ENCODE data around the gene FGD2. TPM values are rescaled to one million over a fixed set of nuclear protein-coding genes. Genes with fewer than 3 reads are reported as not detected.
"Not testable (repeated sequence)": the region's sequence is repeated elsewhere in the genome, so short reads cannot be mapped to it uniquely, and the experiment has no call there.

The FGD2 gene
- total RNA-seq, 4 donors from 2014 or later, result 2.5 to 292 (median 34.9) TPM

DNA sequence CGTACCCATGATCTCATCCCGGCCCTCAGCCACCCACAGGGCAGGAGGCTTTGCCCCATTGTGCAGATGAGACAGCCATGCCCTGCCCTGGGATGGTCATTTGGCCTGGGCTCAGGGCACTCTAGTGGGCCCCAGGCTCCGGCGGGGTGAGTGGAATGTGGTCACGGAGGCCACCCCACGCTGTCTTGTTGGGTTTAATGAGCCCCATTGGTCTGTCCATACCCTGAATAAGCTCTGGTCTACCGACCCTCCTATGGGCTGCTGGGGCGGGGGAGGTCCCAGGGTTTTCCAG, 50.6 kb downstream of the FGD2 start:
- H3K9me3 ChIP-seq, result no peaks in the 10 kb centered on the region
- no peak for TF ChIP-seq POLR2A (IDR thresholded peaks at IDR 0.05)
- TF ChIP-seq, protein P1, sequence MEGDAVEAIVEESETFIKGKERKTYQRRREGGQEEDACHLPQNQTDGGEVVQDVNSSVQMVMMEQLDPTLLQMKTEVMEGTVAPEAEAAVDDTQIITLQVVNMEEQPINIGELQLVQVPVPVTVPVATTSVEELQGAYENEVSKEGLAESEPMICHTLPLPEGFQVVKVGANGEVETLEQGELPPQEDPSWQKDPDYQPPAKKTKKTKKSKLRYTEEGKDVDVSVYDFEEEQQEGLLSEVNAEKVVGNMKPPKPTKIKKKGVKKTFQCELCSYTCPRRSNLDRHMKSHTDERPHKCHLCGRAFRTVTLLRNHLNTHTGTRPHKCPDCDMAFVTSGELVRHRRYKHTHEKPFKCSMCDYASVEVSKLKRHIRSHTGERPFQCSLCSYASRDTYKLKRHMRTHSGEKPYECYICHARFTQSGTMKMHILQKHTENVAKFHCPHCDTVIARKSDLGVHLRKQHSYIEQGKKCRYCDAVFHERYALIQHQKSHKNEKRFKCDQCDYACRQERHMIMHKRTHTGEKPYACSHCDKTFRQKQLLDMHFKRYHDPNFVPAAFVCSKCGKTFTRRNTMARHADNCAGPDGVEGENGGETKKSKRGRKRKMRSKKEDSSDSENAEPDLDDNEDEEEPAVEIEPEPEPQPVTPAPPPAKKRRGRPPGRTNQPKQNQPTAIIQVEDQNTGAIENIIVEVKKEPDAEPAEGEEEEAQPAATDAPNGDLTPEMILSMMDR (IDR thresholded peaks at IDR 0.05), result no peak
- no peak overlapping the region for H3K4me3 ChIP-seq
- no peak overlapping the region for H3K27ac ChIP-seq
- H3K36me3 ChIP-seq, result no peaks in the 10 kb centered on the region
- H3K4me1 ChIP-seq, result peaks cover 6 to 29% (median 10%) of the 10 kb centered on the region in 4 donors
- H3K27me3 ChIP-seq, result no peaks in the 10 kb centered on the region
- DNase-seq, result no peak

DNA sequence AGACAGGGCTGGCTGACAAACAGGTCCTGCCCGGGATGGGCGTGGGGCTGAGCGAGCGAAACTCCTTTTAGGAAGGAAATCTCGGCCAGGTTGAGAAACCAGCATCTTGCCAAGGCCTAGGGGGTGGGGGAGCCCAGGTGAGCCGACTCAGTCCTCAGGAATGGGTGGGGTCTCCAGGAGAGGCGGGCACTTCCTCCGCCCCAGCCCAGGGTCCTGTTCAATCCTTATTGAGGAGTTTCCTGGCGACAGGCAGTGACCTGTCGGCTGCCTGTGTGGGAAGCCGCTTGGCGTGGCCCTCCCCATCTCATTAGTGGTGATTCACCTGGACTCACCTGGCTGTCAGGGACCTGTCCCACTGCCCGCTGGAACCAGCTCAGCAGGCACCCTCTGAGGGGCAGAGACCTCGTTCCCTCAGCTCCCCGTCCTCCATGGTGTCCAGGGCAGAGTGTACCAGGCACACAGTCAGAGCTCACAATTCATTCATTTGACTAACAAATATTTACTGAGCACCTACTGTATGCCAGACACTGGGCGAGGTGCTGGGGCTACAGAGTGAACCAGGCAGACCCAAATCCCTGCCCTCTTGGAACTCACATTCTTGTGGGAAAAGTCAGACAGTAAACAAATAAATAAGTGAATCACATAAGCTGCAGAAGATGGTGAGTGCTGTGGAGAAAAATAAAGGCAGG, 51.1 kb downstream of the FGD2 start:
- no peak for DNase-seq
- Histone ChIP-seq H3K4me3 (no peak overlapping the region), H3K27me3 (no peaks in the 10 kb centered on the region), H3K27ac (no peak overlapping the region), H3K9me3 (no peaks in the 10 kb centered on the region), H3K36me3 (no peaks in the 10 kb centered on the region), H3K4me1 (peaks cover 3 to 25% (median 7%) of the 10 kb centered on the region in 4 donors)
- no peak for TF ChIP-seq POLR2A (IDR thresholded peaks at IDR 0.05)
- TF ChIP-seq, protein P1 (IDR thresholded peaks at IDR 0.05), result no peak

DNA sequence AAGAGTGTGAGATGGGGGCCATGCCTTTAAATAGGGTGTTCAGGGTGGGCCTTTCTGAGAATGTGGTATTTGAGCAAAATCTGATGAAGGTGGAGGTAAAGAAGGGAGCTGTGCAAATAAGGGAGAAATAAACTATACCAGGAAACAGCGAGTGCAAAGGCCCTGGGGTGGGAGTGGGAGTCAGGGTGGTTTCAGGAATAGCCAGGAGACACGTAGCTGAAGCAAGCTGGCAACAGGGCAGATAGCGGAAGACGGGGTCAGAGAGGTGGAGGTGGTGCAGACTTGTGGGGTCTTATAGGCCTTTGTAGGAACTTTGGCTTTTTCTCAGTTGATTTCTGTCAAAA, 51.6 kb downstream of the FGD2 start:
- Histone ChIP-seq H3K4me1 (peaks cover 0 to 23% (median 3%) of the 10 kb centered on the region in 4 donors), H3K9me3 (no peaks in the 10 kb centered on the region), H3K4me3 (no peak overlapping the region), H3K36me3 (no peaks in the 10 kb centered on the region), H3K27ac (no peak overlapping the region), H3K27me3 (no peaks in the 10 kb centered on the region)
- no peak for TF ChIP-seq POLR2A (IDR thresholded peaks at IDR 0.05)
- TF ChIP-seq, protein P1 (IDR thresholded peaks at IDR 0.05), result no peak
- no peak for DNase-seq

DNA sequence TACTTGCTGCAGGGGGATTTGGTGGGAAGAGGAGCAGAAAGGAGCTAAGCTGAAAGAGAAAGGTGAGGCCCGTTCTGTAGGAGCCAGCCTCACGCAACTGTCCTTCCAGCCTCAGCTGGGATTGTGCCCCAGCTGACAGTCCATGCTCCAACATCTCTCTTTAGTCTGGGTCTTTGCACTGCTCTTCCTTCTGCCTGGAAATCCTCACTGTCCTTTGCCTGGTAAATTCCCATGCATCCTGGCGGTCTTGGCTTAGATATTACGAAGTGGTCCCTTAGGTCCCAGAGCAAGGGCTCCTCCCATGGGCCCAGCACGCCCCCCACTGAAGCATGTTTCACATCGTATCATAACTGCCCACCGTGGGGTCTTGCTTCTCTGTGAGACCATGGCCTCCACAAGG, 52.2 kb downstream of the FGD2 start:
- H3K4me1 ChIP-seq, result peaks cover 0 to 20% (median 3%) of the 10 kb centered on the region in 4 donors
- TF ChIP-seq POLR2A (IDR thresholded peaks at IDR 0.05), result no peak
- TF ChIP-seq, protein P1 (IDR thresholded peaks at IDR 0.05), result no peak

DNA sequence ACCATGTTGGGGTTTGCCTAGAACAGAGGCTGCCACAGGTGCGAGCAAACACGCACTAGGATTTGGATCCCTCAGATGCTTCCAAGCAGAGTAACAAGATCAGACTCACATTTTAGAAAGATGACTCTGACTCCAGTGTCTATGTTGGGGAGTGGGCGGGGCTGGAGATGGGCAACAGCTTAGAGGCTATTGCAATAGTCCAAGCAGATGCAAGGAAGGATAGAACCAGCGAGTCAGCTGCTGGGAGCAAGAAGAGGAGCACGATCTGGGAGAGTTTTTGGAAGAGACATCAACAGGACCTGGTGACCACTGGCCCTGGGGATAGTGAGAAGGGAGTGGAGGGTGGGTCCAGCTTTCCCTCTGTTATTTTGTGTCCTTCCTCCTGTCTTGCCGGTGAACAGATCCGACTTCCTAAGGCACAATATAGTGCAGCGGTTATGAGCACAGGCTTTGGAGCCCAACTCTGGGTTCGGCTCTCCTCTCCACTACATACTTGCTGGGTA, 52.7 kb downstream of the FGD2 start:
- Histone ChIP-seq H3K36me3 (no peaks in the 10 kb centered on the region), H3K27ac (no peak overlapping the region), H3K9me3 (no peaks in the 10 kb centered on the region), H3K4me3 (no peak overlapping the region), H3K4me1 (peaks cover 0 to 20% (median 3%) of the 10 kb centered on the region in 4 donors), H3K27me3 (no peaks in the 10 kb centered on the region)
- TF ChIP-seq, protein P1 (IDR thresholded peaks at IDR 0.05), result no peak
- no peak for DNase-seq

More for the DNA sequence above, 52.2 kb downstream of the FGD2 start:
- no peaks in the 10 kb centered on the region for H3K36me3 ChIP-seq
- no peak for DNase-seq
- H3K9me3 ChIP-seq, result no peaks in the 10 kb centered on the region
- H3K27me3 ChIP-seq, result no peaks in the 10 kb centered on the region
- no peak overlapping the region for H3K4me3 ChIP-seq
- no peak overlapping the region for H3K27ac ChIP-seq

DNA sequence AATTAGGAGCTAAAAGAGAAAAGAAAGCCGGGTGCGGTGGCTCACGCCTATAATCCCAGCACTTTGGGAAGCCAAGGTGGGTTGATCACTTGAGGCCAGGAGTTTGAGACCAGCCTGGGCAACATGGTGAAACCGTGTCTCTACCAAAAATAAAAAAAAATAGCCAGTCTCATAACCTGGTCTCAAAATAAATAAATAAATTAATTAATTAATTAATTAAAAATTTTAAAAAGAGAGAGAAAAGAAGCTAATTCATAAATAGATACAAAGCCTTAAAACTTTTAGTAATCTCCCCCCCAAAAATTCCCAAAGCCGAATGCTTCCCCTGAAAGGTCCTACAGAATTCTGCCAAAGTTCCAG, 53.5 kb downstream of the FGD2 start:
- not testable (repeated sequence) for H3K4me3 ChIP-seq, H3K27me3 ChIP-seq, DNase-seq, H3K36me3 ChIP-seq, H3K9me3 ChIP-seq
- Histone ChIP-seq H3K27ac (peak overlapping the region; percentile 50 to 87 (median 66)), H3K4me1 (peaks cover 0 to 20% (median 3%) of the 10 kb centered on the region in 4 donors)
